ENCODE data around the gene WWOX.

WWOX gene

GRCh38 chr16:79004309-79004708 lies 904.9 kb downstream of the WWOX start:
- TF ChIP-seq REST (IDR thresholded peaks at IDR 0.05; ENCODE audit: insufficient read depth in 1 of 2, low read depth in 2 of 2, low read length in 2 of 2) (no peak), SIN3A (IDR thresholded peaks at IDR 0.05; ENCODE audit: borderline replicate concordance, insufficient read depth, low read length) (no peak), POLR2AphosphoS5 (IDR thresholded peaks at IDR 0.05; ENCODE audit: low read depth, low read length) (no peak), FOXP2 (optimal IDR thresholded peaks at IDR 0.05; ENCODE audit: borderline replicate concordance, extremely low read depth, extremely low read length, insufficient read depth) (no peak), TAF1 (IDR thresholded peaks at IDR 0.05; ENCODE audit: borderline replicate concordance, insufficient read depth, low read length) (no peak)

GRCh38 chr16:79005096-79005495 lies 905.6 kb downstream of the WWOX start:
- TF ChIP-seq SIN3A (IDR thresholded peaks at IDR 0.05; ENCODE audit: borderline replicate concordance, insufficient read depth, low read length) (no peak), REST (IDR thresholded peaks at IDR 0.05; ENCODE audit: insufficient read depth in 1 of 2, low read depth in 2 of 2, low read length in 2 of 2) (no peak), TAF1 (IDR thresholded peaks at IDR 0.05; ENCODE audit: borderline replicate concordance, insufficient read depth, low read length) (no peak), POLR2AphosphoS5 (IDR thresholded peaks at IDR 0.05; ENCODE audit: low read depth, low read length) (no peak), FOXP2 (optimal IDR thresholded peaks at IDR 0.05; ENCODE audit: borderline replicate concordance, extremely low read depth, extremely low read length, insufficient read depth) (no peak)

- no peak for TF ChIP-seq SIN3A (IDR thresholded peaks at IDR 0.05; ENCODE audit: borderline replicate concordance, insufficient read depth, low read length)
- no peak for TF ChIP-seq REST (IDR thresholded peaks at IDR 0.05; ENCODE audit: insufficient read depth in 1 of 2, low read depth in 2 of 2, low read length in 2 of 2)
- no peak for TF ChIP-seq TAF1 (IDR thresholded peaks at IDR 0.05; ENCODE audit: borderline replicate concordance, insufficient read depth, low read length)
- TF ChIP-seq FOXP2 (optimal IDR thresholded peaks at IDR 0.05; ENCODE audit: borderline replicate concordance, extremely low read depth, extremely low read length, insufficient read depth), result no peak
- TF ChIP-seq POLR2AphosphoS5 (IDR thresholded peaks at IDR 0.05; ENCODE audit: low read depth, low read length), result no peak
Observed at GRCh38 chr16:79006206-79006605, 906.8 kb downstream of the WWOX start.

- TF ChIP-seq POLR2AphosphoS5 (IDR thresholded peaks at IDR 0.05; ENCODE audit: low read depth, low read length), result no peak
- TF ChIP-seq TAF1 (IDR thresholded peaks at IDR 0.05; ENCODE audit: borderline replicate concordance, insufficient read depth, low read length), result no peak
- TF ChIP-seq SIN3A (IDR thresholded peaks at IDR 0.05; ENCODE audit: borderline replicate concordance, insufficient read depth, low read length), result no peak
- no peak for TF ChIP-seq REST (IDR thresholded peaks at IDR 0.05; ENCODE audit: insufficient read depth in 1 of 2, low read depth in 2 of 2, low read length in 2 of 2)
- no peak for TF ChIP-seq FOXP2 (optimal IDR thresholded peaks at IDR 0.05; ENCODE audit: borderline replicate concordance, extremely low read depth, extremely low read length, insufficient read depth)
Observed at GRCh38 chr16:79006765-79007164, 907.3 kb downstream of the WWOX start.

- no peak for TF ChIP-seq SIN3A (IDR thresholded peaks at IDR 0.05; ENCODE audit: borderline replicate concordance, insufficient read depth, low read length)
- TF ChIP-seq POLR2AphosphoS5 (IDR thresholded peaks at IDR 0.05; ENCODE audit: low read depth, low read length), result no peak
- no peak for TF ChIP-seq REST (IDR thresholded peaks at IDR 0.05; ENCODE audit: insufficient read depth in 1 of 2, low read depth in 2 of 2, low read length in 2 of 2)
- TF ChIP-seq FOXP2 (optimal IDR thresholded peaks at IDR 0.05; ENCODE audit: borderline replicate concordance, extremely low read depth, extremely low read length, insufficient read depth), result no peak
- TF ChIP-seq TAF1 (IDR thresholded peaks at IDR 0.05; ENCODE audit: borderline replicate concordance, insufficient read depth, low read length), result no peak
Observed at GRCh38 chr16:79007614-79008013, 908.2 kb downstream of the WWOX start.
